GM21381 (cell line): ENCODE measurements around the gene P4HB.

Experiments
- ATAC-seq: cut with Tn5 transposase; IDR thresholded peaks from one replicate; pipeline ENCODE4 v1.9.1; 2021; ENCODE audit warnings: mild to moderate bottlenecking, moderate library complexity; ENCODE audit not compliant: unreplicated experiment

The P4HB gene

DNA sequence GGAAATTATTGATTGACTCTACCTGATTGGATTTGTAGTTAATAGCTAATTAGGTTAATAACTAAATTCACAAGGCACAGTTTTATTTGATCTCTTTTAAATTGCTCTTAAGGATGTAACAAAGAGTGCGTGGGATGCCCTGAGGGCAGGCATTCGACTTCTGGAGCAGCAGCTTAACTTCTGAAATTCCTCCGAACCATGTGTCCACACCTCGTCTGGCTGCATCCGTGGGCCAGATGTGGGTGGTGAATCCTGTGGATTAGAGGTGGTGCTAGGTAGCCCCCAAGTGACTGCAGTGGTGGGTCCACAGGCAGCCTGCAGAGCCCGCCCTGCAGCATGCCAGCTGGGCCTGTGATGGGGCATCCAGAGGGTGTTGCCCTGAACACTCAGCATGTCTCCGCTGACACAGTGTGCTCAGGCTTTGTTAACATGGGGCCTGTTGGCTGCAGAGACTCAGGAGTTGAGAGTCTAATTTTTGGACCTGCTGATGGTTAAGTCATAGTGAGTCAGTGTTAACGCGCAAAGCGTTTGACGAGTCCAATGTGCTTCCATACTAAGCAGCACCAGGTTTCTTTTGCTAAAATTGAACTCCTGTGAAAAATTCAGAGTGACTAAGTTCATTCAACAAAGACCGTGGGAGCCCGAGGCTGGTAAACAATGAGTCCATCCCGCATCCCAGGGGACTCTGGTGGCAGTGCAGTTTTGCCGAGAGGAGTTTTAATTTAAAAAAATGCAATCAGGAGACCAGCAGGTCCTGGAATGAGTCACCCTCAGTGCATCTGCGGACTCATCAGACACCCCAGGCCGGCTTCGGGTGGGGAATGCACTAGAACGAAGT is 37.9 kb upstream of the P4HB start:
- ATAC-seq = no peak

DNA sequence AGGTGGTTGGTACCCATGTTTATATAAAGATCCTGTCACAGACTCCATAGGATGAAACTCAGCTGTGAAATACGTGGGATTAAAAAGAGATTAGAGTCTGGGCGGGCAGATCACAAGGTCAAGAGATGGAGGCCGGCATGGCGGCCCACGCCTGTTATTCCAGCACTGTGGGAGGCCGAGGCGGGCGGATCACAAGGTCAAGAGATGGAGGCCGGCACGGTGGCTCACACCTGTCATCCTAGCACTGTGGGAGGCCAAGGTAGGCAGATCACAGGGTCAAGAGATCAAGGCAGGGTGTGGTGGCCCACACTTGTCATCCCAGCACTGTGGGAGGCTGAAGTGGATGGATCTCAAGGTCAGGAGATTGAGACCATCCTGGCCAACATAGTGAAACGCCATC is 35.1 kb upstream of the P4HB start:
- no peak for ATAC-seq

- ATAC-seq = no peak
These were observed 30.9 kb upstream of the P4HB start for GRCh38 chr17:81891303-81891552.

DNA sequence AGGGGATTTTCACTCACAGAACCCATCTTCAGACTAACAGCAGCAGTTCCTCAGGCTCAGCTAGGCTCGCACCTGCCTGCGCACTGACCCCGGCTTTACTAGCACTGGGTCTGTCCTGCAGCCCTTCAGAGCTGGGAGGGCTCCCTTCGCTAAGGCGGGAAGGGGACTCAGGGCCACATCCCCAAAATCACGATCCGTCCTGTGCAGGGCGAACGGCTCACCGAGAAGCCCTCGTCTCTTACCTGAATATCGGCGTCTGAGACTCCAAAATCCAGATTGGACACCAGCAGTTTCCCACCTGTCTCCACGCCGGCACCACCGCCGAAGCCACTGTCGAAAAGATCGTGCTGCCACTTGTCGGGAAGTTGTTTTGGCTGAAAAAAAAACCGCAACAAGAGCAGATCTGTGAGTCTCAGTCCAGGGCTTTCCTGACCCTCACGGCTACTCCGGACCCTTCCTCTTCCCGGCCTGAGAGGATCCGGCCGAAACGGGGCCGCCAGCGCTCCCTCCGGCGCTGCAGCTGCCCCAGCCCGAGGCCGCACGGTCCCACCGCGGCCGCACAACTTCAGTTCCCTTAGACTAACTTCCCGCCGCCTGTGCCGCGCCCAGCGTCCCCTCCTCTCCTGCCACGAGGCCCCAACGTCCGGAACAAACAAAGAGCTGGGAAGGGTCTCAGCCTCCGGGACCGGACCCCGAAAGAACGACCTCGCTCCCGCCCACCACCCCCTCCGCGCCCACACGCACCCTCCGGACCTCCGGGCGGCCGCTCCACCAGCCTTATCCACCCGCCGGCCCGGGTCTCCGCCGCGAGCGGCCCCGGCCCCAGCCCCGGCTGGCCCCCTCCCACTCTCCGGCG is 30.3 kb upstream of the P4HB start:
- peak; percentile 28 for ATAC-seq

DNA sequence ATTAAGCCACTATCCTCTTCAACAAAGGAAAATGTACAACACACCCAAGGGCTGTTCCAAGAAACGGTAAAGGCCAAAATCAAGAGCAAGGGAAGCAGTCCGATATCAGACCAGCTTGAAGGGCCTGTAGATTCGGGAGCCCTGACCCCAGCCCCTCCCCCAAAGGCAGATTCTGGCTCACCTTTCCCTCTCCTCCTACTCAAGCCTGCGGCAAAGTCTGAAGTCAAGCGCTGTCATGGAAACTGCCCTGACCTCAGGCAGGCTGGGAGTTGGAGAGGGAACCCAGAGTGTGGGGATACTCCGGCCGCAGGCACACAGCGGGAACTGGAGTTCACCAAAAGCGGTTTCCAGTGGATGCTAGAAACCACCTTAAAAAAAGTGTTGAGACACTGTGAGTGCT is 29.3 kb upstream of the P4HB start:
- ATAC-seq = no peak

DNA sequence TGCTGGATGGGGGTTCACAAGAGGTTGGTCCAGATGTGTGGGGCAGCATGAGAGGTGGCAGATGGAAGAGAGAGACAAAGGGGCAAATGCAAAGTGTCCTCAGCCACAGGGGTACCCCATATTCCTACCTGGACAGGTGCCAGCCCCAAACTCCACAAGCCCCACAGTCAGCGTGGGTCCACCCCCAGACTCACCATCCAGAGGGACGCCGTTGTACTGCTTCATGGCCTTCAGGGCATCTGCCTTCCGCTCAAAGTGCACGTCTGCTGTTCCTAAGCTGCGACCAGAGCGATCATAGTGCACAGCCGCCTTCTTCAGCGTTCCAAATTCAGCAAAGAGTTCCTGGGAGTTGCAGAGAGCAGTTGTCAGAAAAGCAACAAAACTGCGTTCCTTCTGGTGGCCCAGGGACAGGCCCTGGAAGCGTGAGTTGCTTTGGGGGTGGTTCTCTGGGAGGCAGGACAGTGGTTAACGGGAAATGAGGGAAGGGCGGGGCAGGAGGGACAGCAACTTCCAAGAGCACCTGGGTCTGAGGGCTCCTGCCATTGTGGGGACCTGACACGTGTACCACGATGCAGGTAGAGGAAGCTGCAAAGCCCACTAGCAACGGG is 28.8 kb upstream of the P4HB start:
- ATAC-seq = no peak

- no peak for ATAC-seq
These were observed 28.0 kb upstream of the P4HB start for GRCh38 chr17:81888105-81888987.

DNA sequence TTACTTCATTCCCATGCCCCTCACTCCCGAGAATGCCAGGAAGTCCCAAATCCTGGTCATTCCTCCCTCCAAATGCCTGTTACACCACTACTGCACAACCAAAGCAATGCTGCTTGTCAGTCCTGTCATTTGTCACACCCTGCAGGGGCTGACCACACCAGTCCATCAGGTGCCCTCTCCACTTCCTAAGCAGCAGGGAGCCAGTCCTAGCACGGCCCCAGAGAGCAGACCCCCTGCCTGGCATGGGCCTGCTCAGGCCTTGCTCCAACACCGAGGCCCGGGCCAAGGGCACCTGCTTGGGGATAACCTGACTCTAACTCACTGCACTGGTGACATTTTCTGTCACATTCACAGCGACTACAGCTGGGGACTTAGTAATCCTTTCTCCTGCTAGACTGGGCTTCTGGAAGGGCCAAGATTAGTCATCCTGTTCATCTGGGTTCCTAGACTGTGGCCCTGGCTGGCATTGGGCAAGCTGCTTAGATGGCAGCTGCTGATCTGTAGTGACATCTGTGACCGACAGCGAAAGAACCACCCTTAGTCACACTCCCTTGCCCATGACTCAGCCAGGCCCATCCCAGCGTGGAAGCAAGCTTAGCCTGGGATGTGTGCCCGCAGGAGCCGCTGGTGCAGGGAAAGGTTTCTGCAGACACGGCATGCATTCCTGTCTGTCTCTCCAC is 25.7 kb upstream of the P4HB start:
- ATAC-seq = no peak

- no peak for ATAC-seq
These were observed 25.1 kb upstream of the P4HB start for GRCh38 chr17:81885454-81885853.

DNA sequence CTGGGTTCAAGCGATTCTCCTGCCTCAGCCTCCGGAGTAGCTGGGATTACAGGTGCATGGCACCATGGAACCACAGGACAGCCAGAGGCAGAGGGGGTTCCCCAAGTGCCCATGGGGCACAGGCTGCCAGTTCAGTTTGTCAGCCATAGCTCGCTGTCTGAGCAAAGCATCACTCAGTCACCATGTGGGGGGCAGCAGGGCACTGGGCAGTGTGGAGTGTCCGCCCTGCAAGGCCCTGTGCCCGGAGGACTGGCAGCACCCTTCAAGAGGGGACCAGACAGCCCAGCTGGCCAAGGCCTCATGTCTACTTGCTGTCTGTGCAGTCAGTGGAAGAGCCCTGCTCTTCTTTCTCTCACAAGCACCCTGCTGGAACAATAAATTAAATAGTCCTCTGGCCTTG is 24.6 kb upstream of the P4HB start:
- no peak for ATAC-seq

- ATAC-seq = no peak
These were observed 24.2 kb upstream of the P4HB start for GRCh38 chr17:81884520-81884919.

DNA sequence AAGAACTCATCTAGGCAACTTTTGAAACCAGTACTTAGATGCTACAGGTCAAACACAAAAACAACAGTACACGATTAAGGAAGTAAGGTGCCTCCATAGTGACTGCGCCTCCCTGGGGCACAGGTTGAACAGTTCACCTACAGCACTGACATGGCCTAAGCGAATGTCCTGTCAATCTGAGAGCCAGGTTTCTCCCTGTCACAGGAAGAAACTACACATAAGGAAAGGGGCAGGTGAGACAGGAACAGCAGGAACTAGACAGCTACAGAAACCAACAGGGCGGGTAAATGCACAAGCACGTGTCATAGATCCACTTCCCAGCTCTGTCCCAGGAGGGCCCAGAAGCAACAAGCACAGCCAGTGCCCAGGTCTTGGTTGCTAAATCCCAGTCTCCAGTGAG is 18.8 kb upstream of the P4HB start:
- no peak for ATAC-seq

- ATAC-seq = no peak
These were observed 18.0 kb upstream of the P4HB start for GRCh38 chr17:81878294-81878693.

DNA sequence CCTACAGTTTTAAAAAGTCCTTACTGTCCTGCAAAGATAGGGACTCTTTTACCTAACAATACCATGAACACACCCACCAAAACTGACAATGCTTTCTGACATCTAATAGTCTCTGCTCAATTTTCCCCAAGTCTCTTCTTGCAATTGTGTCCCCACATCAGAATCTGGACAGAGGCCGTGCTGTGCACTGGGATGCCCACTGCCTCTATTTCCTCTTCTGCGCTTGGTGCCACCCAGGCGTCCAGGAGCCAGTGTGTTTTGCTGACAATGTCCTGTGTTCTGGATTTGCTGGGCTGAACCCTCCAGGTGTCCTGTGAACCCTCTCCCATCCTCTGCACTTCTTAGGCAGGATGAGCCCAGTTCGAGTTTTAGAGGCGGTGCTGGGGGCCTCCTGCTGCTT is 17.2 kb upstream of the P4HB start:
- ATAC-seq = no peak

DNA sequence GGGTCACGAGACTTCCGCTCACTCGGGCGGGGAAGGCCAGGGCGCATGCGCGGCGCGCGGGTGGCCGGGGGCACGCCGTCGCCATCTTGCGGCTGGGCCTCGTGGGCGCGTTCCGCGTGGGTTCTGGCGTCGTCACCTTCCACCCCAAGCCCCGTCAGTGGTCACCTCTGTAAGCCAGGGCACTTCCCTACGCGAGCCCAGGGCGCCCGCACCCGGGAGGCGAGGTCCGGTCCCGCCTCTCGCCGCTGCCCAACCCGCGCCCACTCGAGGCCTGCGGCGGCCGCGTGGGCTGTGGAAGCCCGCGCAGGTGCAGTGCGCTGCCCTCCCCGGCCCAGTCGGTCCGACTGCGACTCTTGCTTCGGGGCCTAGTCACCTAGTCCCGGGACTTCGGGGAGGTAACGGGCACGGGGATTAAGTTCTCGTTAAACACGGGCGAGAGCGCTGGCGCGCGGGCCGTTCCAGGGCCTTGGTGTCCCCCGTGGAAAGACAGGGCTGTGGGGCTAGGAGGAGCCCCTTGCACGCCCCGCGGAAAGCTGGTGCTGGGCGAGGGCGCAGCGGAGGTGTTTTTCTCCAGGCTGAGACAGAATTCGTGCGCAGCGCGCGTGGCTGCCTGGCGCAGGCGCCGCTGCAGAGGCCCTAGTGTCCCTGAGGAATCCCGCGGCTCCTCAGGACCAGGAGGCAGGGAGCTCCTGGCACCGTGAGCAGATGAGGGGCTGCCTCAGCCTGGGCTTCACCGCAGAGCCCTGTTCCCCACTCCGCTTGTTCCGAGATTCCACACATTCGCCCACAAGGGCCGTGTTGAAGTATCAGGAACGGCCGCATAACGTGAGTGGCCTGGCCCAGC is 11.3 kb upstream of the P4HB start:
- ATAC-seq = peak; percentile 50

DNA sequence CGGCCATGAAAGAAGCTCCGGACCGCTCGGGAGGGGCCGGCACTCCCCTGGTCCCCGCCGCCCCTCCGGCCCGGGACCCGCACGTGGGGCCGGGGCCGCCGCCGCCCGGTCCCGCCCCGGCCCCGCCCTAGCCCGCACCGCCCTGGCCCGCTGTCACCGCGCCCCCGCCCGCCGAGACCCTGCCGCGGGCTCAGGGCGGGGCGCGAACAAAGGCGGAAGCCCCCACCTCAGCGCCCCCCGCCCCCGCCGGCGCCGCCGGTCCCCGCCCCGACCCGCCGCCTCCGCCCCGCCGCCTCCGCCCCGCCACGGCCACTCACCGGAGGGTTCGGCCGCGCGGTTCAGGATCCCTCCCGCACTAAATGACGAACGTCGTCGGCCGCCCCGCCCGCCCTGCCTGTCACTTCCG is 10.6 kb upstream of the P4HB start, which contains the start of gene ARHGDIA:
ARHGDIA (minus strand) TSS at position 357 of the 406 bp plus-strand sequence. CDS start 1,407 bp downstream, outside the sequence.
- ATAC-seq = peak; percentile 11

GRCh38 chr17:81870131-81870980 is 10.0 kb upstream of the P4HB start:
- ATAC-seq = peak; percentile 22
